Endothelial cell of umbilical vein (primary cell): ENCODE results near the gene LTB4R.

Source experiments
- CTCF ChIP-seq, 2 donors: IDR thresholded peaks; 1 replicate in 1 of 2; 2 replicates in 1 of 2; pipeline ENCODE4 v1.5.1; 2011; ENCODE audit warnings: low read length in 2 of 2, mild to moderate bottlenecking in 2 of 2, moderate library complexity in 2 of 2, control low read depth in 1 of 2, inconsistent platforms in 1 of 2, low read depth in 1 of 2; ENCODE audit not compliant: insufficient read depth in 1 of 2; ENCODE audit errors: extremely low read depth in 1 of 2
- EZH2 ChIP-seq: IDR thresholded peaks from 2 replicates; pipeline ENCODE4 v1.6.1; 2012; ENCODE audit warnings: borderline replicate concordance, low read depth, mild to moderate bottlenecking, moderate library complexity, low read length, inconsistent platforms; ENCODE audit not compliant: severe bottlenecking
- JUN ChIP-seq: IDR thresholded peaks from 2 replicates; pipeline ENCODE4 v1.6.1; 2011; ENCODE audit warnings: borderline replicate concordance, low read depth; ENCODE audit not compliant: insufficient read length, insufficient read depth
- MAX ChIP-seq: IDR thresholded peaks from 2 replicates; pipeline ENCODE4 v1.6.1; 2011; ENCODE audit not compliant: insufficient read depth, insufficient read length
- MYC ChIP-seq: IDR thresholded peaks from one replicate; pipeline ENCODE4 v1.6.1; 2011; ENCODE audit warnings: mild to moderate bottlenecking, low read depth, low read length
- POLR2A ChIP-seq: IDR thresholded peaks from 2 replicates; pipeline ENCODE4 v1.6.1; 2012; ENCODE audit warnings: low read depth, mild to moderate bottlenecking, control low read depth, low read length
- POLR2AphosphoS5 ChIP-seq: IDR thresholded peaks from 2 replicates; pipeline ENCODE4 v1.6.1; 2012; ENCODE audit warnings: low read depth, mild to moderate bottlenecking, control low read depth, low read length, moderate library complexity; ENCODE audit not compliant: insufficient read depth

- TF ChIP-seq POLR2A: peak; percentile 6
- TF ChIP-seq CTCF (IDR thresholded peaks at IDR 0.05; ENCODE audit: extremely low read depth in 1 of 2, insufficient read depth in 1 of 2, low read depth in 1 of 2, low read length in 2 of 2): no peak
- no peak for TF ChIP-seq EZH2
- no peak for TF ChIP-seq MYC
- TF ChIP-seq JUN: peak; percentile 50
- TF ChIP-seq POLR2AphosphoS5: no peak
- TF ChIP-seq MAX: no peak
These were observed 6.0 kb downstream of the LTB4R start for GRCh38 chr14:24317141-24317928.
